NCI-H524 (cell line): ENCODE data around the gene GOLGA8M.
"Not testable (repeated sequence)": the region's sequence is repeated elsewhere in the genome, so short reads cannot be mapped to it uniquely, and the experiment has no call there.

ENCODE experiments used
- DNase-seq, 2 experiments: peaks; one replicate each; lab custom pipeline; 2025; lab: John Stamatoyannopoulos, UW

The GOLGA8M gene

GRCh38 chr15:28656018-28656360 is 56.2 kb downstream of the GOLGA8M start:
- not testable (repeated sequence) for DNase-seq

GRCh38 chr15:28655329-28656017 is 56.7 kb downstream of the GOLGA8M start:
- not testable (repeated sequence) for DNase-seq

GRCh38 chr15:28654194-28654593 is 58.0 kb downstream of the GOLGA8M start:
- not testable (repeated sequence) for DNase-seq

- DNase-seq, result not testable (repeated sequence)
These were observed 59.7 kb downstream of the GOLGA8M start for GRCh38 chr15:28652538-28652937.
